ENCODE measurements around the gene GRID1. TPM values are rescaled to one million over a fixed set of nuclear protein-coding genes. Genes with fewer than 3 reads are reported as not detected.

Gene GRID1
- total RNA-seq, 2 donors from 2014 or later: 0.27 to 0.85 TPM

- TF ChIP-seq CTCF (IDR thresholded peaks at IDR 0.05): no peak
- Histone ChIP-seq H3K4me3 (no peak overlapping the region), H3K36me3 (no peaks in the 10 kb centered on the region), H3K9me3 (no peaks in the 10 kb centered on the region), H3K27ac (no peak overlapping the region), H3K4me1 (ENCODE audit: control insufficient read depth in 1 of 2, low read depth in 2 of 2) (peaks cover 11 to 15% of the 10 kb centered on the region in 2 donors), H3K27me3 (replicated peaks; ENCODE audit: insufficient read depth) (no peaks in the 10 kb centered on the region)
- no peak for DNase-seq (ENCODE audit: low spot score)
- no peak for ATAC-seq (ENCODE audit: insufficient number of reproducible peaks, low FRiP score, low read depth)
Measured at GRCh38 chr10:86397120-86397519, 30.5 kb upstream of the GRID1 start.

DNA sequence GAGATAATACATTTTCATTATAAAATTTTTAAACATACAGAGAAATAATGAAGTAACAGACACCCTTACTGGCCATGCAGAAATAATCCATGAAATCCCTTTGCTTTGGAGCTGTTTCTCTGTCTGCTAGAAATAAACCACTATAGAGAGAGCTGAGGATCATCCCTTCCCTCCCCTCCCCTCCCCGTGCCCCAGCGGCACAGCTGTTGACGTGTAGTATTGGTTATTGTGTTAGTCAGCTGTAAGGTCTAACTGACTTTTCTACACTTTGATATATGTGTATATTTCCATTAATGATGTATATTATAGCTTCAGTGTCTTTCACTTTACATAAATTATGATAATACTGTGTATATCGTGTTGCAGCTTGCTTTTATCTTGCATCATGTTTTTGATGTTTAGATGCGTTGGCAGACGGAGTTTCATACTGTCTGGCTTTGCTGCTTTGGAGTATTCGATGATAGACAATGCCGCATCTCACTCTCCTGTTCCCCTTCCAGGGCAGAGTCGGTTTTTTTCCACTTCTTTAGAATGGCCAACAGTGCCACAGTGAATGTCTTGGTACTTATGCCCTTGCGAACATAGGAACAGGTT lies 27.4 kb upstream of the GRID1 start:
- Histone ChIP-seq H3K36me3 (no peaks in the 10 kb centered on the region), H3K9me3 (no peaks in the 10 kb centered on the region), H3K4me3 (no peak overlapping the region), H3K4me1 (ENCODE audit: control insufficient read depth in 1 of 2, low read depth in 2 of 2) (peaks cover 6 to 9% of the 10 kb centered on the region in 2 donors), H3K27ac (no peak overlapping the region), H3K27me3 (replicated peaks; ENCODE audit: insufficient read depth) (no peaks in the 10 kb centered on the region)
- TF ChIP-seq CTCF (IDR thresholded peaks at IDR 0.05): no peak
- ATAC-seq (ENCODE audit: insufficient number of reproducible peaks, low FRiP score, low read depth) (no peak), DNase-seq (ENCODE audit: low spot score) (no peak)

GRCh38 chr10:86393362-86393761 lies 26.8 kb upstream of the GRID1 start:
- TF ChIP-seq CTCF (IDR thresholded peaks at IDR 0.05): no peak
- no peak overlapping the region for H3K4me3 ChIP-seq
- no peaks in the 10 kb centered on the region for H3K36me3 ChIP-seq
- no peaks in the 10 kb centered on the region for H3K9me3 ChIP-seq
- H3K27ac ChIP-seq: no peak overlapping the region
- DNase-seq (ENCODE audit: low spot score) (no peak), ATAC-seq (ENCODE audit: insufficient number of reproducible peaks, low FRiP score, low read depth) (no peak)
- H3K4me1 ChIP-seq (ENCODE audit: control insufficient read depth in 1 of 2, low read depth in 2 of 2): peaks cover 6 to 10% of the 10 kb centered on the region in 2 donors
- H3K27me3 ChIP-seq (replicated peaks; ENCODE audit: insufficient read depth): no peaks in the 10 kb centered on the region

- Histone ChIP-seq H3K9me3 (no peaks in the 10 kb centered on the region), H3K4me1 (ENCODE audit: control insufficient read depth in 1 of 2, low read depth in 2 of 2) (peaks cover 6 to 10% of the 10 kb centered on the region in 2 donors), H3K36me3 (no peaks in the 10 kb centered on the region), H3K4me3 (no peak overlapping the region), H3K27me3 (replicated peaks; ENCODE audit: insufficient read depth) (no peaks in the 10 kb centered on the region), H3K27ac (no peak overlapping the region)
- ATAC-seq (ENCODE audit: insufficient number of reproducible peaks, low FRiP score, low read depth) (no peak), DNase-seq (ENCODE audit: low spot score) (no peak)
- TF ChIP-seq CTCF (IDR thresholded peaks at IDR 0.05): no peak
Measured at GRCh38 chr10:86392723-86393094, 26.1 kb upstream of the GRID1 start.

DNA sequence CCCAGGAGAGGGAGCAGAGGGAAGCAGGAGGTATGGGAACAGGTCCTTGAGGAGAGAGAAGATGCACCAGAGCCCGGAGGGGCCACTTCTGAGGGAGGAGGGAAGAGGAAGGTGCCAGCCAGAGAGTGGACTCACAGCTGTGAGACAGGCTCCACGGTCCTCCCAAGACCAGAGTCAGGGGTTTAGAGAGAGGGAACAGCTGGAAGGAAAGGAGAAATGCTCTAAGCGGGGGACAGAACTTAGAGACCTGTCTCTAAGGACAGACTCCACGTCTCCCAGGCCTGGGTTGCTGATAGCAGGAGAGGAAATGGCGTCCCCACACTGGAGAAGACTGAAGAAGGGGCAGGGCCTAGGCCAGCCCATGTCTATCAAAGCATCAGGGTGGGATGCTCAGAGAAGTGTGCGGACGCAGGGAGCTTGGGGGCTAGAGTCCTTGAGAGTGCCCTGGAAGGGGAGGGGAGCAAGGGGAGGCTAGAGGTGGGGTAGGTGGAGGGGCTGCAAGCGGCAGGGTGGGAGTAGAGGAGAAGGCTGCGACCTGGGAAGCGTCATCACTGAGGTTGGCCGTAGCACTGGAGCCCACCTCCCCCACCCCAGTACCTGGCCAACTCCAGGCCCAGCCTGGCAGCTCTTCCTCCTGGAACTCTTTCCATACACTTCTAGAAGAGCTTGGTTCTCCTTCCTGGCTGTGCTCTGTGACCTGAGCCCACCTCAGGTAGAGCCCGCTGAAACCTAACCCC lies 25.6 kb upstream of the GRID1 start:
- no peak for ATAC-seq (ENCODE audit: insufficient number of reproducible peaks, low FRiP score, low read depth)

More for the DNA sequence above, 25.6 kb upstream of the GRID1 start:
- Histone ChIP-seq H3K27ac (no peak overlapping the region), H3K4me3 (no peak overlapping the region), H3K36me3 (no peaks in the 10 kb centered on the region), H3K9me3 (no peaks in the 10 kb centered on the region), H3K27me3 (replicated peaks; ENCODE audit: insufficient read depth) (no peaks in the 10 kb centered on the region), H3K4me1 (ENCODE audit: control insufficient read depth in 1 of 2, low read depth in 2 of 2) (peaks cover 6 to 10% of the 10 kb centered on the region in 2 donors)
- no peak for DNase-seq (ENCODE audit: low spot score)
- TF ChIP-seq CTCF (IDR thresholded peaks at IDR 0.05): no peak
